HCT116 (cell line): ENCODE data around the gene GCDH. TPM values are rescaled to one million over a fixed set of nuclear protein-coding genes. Genes with fewer than 3 reads are reported as not detected.

Experiments used
- ATAC-seq: fragments of 200-7000 bp; cut with Tn5 transposase; 2 replicates; pipeline ENCODE4 v1.9.1; 2020; ENCODE audit warnings: mild to moderate bottlenecking, moderate library complexity
- BruUV-seq: library from RNA; stranded (reverse); fragments of 400-500 nt; replicated peaks from 2 replicates; lab custom pipeline; 2021; lab: Mats Ljungman, UMichigan
- CTCF ChIA-PET: fragments of 300-600 bp; sonication (Branson Sonifier 250); formaldehyde crosslinking; loops from one replicate; lab custom pipeline; 2021; ENCODE audit warnings: antibody characterized with exemption; lab: Charles Lee
- POLR2A ChIA-PET: fragments of 300-600, 350-600 bp; sonication (Branson Sonifier 250); formaldehyde crosslinking; loops from one replicate; lab custom pipeline; 2021; ENCODE audit warnings: antibody characterized with exemption; lab: Charles Lee
- RAD21 ChIA-PET, 2 experiments: fragments of 300-600 bp; sonication (Branson Sonifier 250); formaldehyde crosslinking; loops; one replicate each; lab custom pipeline; 2023; ENCODE audit warnings: low total read pairs in 2 of 2; ENCODE audit not compliant: uncharacterized antibody in 2 of 2, unreplicated experiment in 2 of 2, low non-redundant PET in 1 of 2; lab: Charles Lee
- DNase-seq: peaks from one replicate; pipeline ENCODE4 v3.0.0-alpha.2; 2010; ENCODE audit warnings: low read depth, low spot score
- H2AFZ ChIP-seq: fragments of 200-600 bp; shearing (Covaris generic), sonication (generic); 2 replicates; pipeline ENCODE4 v1.6.1; 2017; ENCODE audit warnings: low read depth, mixed run types, mixed read lengths, antibody characterized with exemption, low read length; ENCODE audit not compliant: poor library complexity, severe bottlenecking
- H3K27ac ChIP-seq: 2 replicates; pipeline ENCODE4 v1.5.1; 2012; ENCODE audit warnings: low read depth, low read length
- H3K27me3 ChIP-seq: fragments of 200-600 bp; sonication (generic); 2 replicates; pipeline ENCODE4 v1.6.1; 2016; ENCODE audit warnings: mixed run types, low read length, mixed read lengths; ENCODE audit not compliant: insufficient read depth
- H3K36me3 ChIP-seq, 2 experiments: fragments of 200-500 bp in 1 of 2; fragments of 200-600 bp in 1 of 2; sonication (Bioruptor generic) in 1 of 2; sonication (generic) in 1 of 2; 2 replicates each; pipeline versions ENCODE4 v1.5.1 to v1.6.1; 2014 to 2016; ENCODE audit warnings: low read length in 2 of 2, inconsistent platforms in 1 of 2, mixed read lengths in 1 of 2, mixed run types in 1 of 2; ENCODE audit not compliant: insufficient read depth in 2 of 2, control insufficient read depth in 1 of 2
- H3K4me1 ChIP-seq, 2 experiments: fragments of 200-600 bp in 1 of 2; sonication (generic) in 1 of 2; 2 replicates each; pipeline versions ENCODE4 v1.5.1 to v1.6.1; 2012 to 2017; ENCODE audit warnings: low read length in 2 of 2, inconsistent platforms in 1 of 2, mild to moderate bottlenecking in 1 of 2, mixed read lengths in 1 of 2, mixed run types in 1 of 2, moderate library complexity in 1 of 2; ENCODE audit not compliant: insufficient read depth in 2 of 2, control insufficient read depth in 1 of 2
- H3K4me2 ChIP-seq: fragments of 200-600 bp; sonication (generic); 2 replicates; pipeline ENCODE4 v1.6.1; 2017; ENCODE audit warnings: mixed run types, low read length, mixed read lengths
- H3K4me3 ChIP-seq, 2 experiments: fragments of 200-600 bp in 1 of 2; sonication (generic) in 1 of 2; replicated peaks in 1 of 2; 2 replicates each; pipeline ENCODE4 v1.5.1; 2011 to 2016; ENCODE audit warnings: low read length in 2 of 2, control low read depth in 1 of 2, low read depth in 1 of 2, mild to moderate bottlenecking in 1 of 2, mixed read lengths in 1 of 2, mixed run types in 1 of 2
- H3K79me2 ChIP-seq: fragments of 200-600 bp; sonication (generic); 2 replicates; pipeline ENCODE4 v1.6.1; 2017; ENCODE audit warnings: mild to moderate bottlenecking, mixed run types, low read length, moderate library complexity, mixed read lengths; ENCODE audit not compliant: insufficient read depth
- H3K9ac ChIP-seq: fragments of 200-600 bp; sonication (generic); 2 replicates; pipeline ENCODE4 v1.6.1; 2016; ENCODE audit warnings: low read length, mixed read lengths
- H3K9me2 ChIP-seq: fragments of 200-600 bp; sonication (generic), shearing (Covaris generic); 2 replicates; pipeline ENCODE4 v1.6.1; 2017; ENCODE audit warnings: mixed run types, mild to moderate bottlenecking, moderate library complexity; ENCODE audit not compliant: insufficient read depth
- H3K9me3 ChIP-seq, 2 experiments: fragments of 200-500 bp in 1 of 2; fragments of 200-600 bp in 1 of 2; sonication (Bioruptor generic) in 1 of 2; sonication (generic) in 1 of 2; 2 replicates each; pipeline ENCODE4 v1.6.1; 2014 to 2017; ENCODE audit warnings: low read length in 2 of 2, mixed read lengths in 2 of 2, inconsistent platforms in 1 of 2, low read depth in 1 of 2, mild to moderate bottlenecking in 1 of 2, mixed run types in 1 of 2, moderate library complexity in 1 of 2; ENCODE audit not compliant: control insufficient read depth in 1 of 2, insufficient read depth in 1 of 2
- H4K20me1 ChIP-seq: fragments of 200-600 bp; sonication (generic), shearing (Covaris generic); 2 replicates; pipeline ENCODE4 v1.6.1; 2017; ENCODE audit warnings: mixed run types, mild to moderate bottlenecking, moderate library complexity; ENCODE audit not compliant: insufficient read depth
- JUND ChIP-seq: IDR thresholded peaks from 2 replicates; pipeline ENCODE4 v1.6.1; 2012
- TCF7L2 ChIP-seq: IDR thresholded peaks from 2 replicates; pipeline ENCODE4 v1.7.0; 2011; ENCODE audit warnings: borderline replicate concordance, inconsistent platforms; ENCODE audit not compliant: insufficient read depth, insufficient read length; ENCODE audit errors: extremely low read depth
- ZNF274 ChIP-seq: fragments of 200-500 bp; sonication (Bioruptor generic); IDR thresholded peaks from 2 replicates; pipeline ENCODE4 v1.6.1; 2014; ENCODE audit warnings: mild to moderate bottlenecking, low read depth, low read length, inconsistent platforms
- intact Hi-C: fragments of 100-400 bp; cut with micrococcal nuclease; formaldehyde crosslinking; loops from 2 replicates; pipeline ENCODE4 v1.10.0; 2022
- total RNA-seq: library from RNA; stranded (reverse); gene quantifications from one replicate; pipeline ENCODE4 v1.2.1, GENCODE V29; 2021; ENCODE audit not compliant: unreplicated experiment
- TF ChIP-seq, protein P1 (sequence below): IDR thresholded peaks from 2 replicates; pipeline ENCODE4 v1.6.1; 2012
- TF ChIP-seq, protein P2 (sequence below), 3 experiments: fragments of 200-600 bp in 1 of 3; sonication (generic) in 1 of 3; IDR thresholded peaks in 2 of 3; conservative IDR thresholded peaks in 1 of 3; 2 replicates each; pipeline ENCODE4 v1.5.1; 2012 to 2017; ENCODE audit warnings: low read depth in 2 of 3, low read length in 2 of 3, antibody characterized with exemption in 1 of 3, borderline replicate concordance in 1 of 3, control low read depth in 1 of 3, mild to moderate bottlenecking in 1 of 3, mixed read lengths in 1 of 3, mixed run types in 1 of 3, moderate library complexity in 1 of 3; ENCODE audit not compliant: insufficient read depth in 1 of 3

The GCDH gene
- total RNA-seq, 1 experiment from 2014 or later, result 23.2 TPM

DNA sequence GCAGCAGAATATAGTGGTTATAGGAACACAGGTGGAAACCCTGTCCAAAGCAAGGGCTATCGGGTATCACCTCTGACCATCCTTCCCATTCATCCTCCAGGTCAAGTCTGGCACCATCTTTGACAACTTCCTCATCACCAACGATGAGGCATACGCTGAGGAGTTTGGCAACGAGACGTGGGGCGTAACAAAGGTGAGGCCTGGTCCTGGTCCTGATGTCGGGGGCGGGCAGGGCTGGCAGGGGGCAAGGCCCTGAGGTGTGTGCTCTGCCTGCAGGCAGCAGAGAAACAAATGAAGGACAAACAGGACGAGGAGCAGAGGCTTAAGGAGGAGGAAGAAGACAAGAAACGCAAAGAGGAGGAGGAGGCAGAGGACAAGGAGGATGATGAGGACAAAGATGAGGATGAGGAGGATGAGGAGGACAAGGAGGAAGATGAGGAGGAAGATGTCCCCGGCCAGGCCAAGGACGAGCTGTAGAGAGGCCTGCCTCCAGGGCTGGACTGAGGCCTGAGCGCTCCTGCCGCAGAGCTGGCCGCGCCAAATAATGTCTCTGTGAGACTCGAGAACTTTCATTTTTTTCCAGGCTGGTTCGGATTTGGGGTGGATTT lies 52.6 kb downstream of the GCDH start:
- no TSS peak for BruUV-seq
- Histone ChIP-seq H3K27ac (0 out of 2 replicates have a peak overlapping the region, but pooled peaks have one; percentile 10), H3K9me3 (no peaks in the 10 kb centered on the region), H3K79me2 (peaks cover 73% of the 10 kb centered on the region), H3K4me2 (no peak overlapping the region), H3K36me3 (peaks cover 33 to 57% of the 10 kb centered on the region in 2 experiments), H3K9me2 (no peaks in the 10 kb centered on the region), H3K9ac (no peak overlapping the region), H3K4me1 (peaks cover 8 to 38% of the 10 kb centered on the region in 2 experiments; a peak in 3 of 4 replicates), H3K4me3 (no peak overlapping the region), H2AFZ (no peak overlapping the region), H3K27me3 (no peaks in the 10 kb centered on the region), H4K20me1 (no peaks in the 10 kb centered on the region)
- DNase-seq, result no peak
- intact Hi-C loops, result no loop called here
- ATAC-seq, result no peak
- RAD21 ChIA-PET, result no interaction called here
- CTCF ChIA-PET, result interaction anchor here (0.6 kb wide), 1 partner anchor 1187 kb away, joined by 3 read pairs; no protein-coding TSS in a partner anchor
- TF ChIP-seq TCF7L2, result no peak
- POLR2A ChIA-PET, result no interaction called here

DNA sequence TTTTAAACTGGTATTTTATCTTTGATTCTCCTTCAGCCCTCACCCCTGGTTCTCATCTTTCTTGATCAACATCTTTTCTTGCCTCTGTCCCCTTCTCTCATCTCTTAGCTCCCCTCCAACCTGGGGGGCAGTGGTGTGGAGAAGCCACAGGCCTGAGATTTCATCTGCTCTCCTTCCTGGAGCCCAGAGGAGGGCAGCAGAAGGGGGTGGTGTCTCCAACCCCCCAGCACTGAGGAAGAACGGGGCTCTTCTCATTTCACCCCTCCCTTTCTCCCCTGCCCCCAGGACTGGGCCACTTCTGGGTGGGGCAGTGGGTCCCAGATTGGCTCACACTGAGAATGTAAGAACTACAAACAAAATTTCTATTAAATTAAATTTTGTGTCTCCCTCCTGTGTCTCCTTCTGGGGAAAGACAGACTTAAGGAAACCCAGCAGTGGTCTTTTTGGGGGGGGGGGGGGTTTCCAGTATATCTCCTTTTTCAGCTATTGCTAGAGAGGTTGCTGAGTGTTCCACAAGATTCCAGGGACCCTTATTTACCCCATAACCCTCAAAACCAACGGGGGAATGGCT lies 53.2 kb downstream of the GCDH start:
- ATAC-seq (no peak), DNase-seq (no peak)
- H3K4me3 ChIP-seq, result no peak overlapping the region
- ChIA-PET RAD21 (no interaction called here), POLR2A (no interaction called here), CTCF (interaction anchor here (0.6 kb wide), 1 partner anchor 1187 kb away, joined by 3 read pairs; no protein-coding TSS in a partner anchor)
- H3K9ac ChIP-seq, result no peak overlapping the region
- H3K9me2 ChIP-seq, result no peaks in the 10 kb centered on the region
- H4K20me1 ChIP-seq, result no peaks in the 10 kb centered on the region
- no peaks in the 10 kb centered on the region for H3K9me3 ChIP-seq
- intact Hi-C loops, result no loop called here
- no TSS peak for BruUV-seq
- no peak overlapping the region for H3K4me2 ChIP-seq
- H3K79me2 ChIP-seq, result peaks cover 73% of the 10 kb centered on the region
- no peak overlapping the region for H2AFZ ChIP-seq
- TF ChIP-seq ZNF274 (no peak), JUND (no peak)
- TF ChIP-seq, protein P1, sequence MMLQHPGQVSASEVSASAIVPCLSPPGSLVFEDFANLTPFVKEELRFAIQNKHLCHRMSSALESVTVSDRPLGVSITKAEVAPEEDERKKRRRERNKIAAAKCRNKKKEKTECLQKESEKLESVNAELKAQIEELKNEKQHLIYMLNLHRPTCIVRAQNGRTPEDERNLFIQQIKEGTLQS, result no peak
- TF ChIP-seq, protein P2, sequence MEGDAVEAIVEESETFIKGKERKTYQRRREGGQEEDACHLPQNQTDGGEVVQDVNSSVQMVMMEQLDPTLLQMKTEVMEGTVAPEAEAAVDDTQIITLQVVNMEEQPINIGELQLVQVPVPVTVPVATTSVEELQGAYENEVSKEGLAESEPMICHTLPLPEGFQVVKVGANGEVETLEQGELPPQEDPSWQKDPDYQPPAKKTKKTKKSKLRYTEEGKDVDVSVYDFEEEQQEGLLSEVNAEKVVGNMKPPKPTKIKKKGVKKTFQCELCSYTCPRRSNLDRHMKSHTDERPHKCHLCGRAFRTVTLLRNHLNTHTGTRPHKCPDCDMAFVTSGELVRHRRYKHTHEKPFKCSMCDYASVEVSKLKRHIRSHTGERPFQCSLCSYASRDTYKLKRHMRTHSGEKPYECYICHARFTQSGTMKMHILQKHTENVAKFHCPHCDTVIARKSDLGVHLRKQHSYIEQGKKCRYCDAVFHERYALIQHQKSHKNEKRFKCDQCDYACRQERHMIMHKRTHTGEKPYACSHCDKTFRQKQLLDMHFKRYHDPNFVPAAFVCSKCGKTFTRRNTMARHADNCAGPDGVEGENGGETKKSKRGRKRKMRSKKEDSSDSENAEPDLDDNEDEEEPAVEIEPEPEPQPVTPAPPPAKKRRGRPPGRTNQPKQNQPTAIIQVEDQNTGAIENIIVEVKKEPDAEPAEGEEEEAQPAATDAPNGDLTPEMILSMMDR (IDR thresholded peaks at IDR 0.05 in 2 of 3, conservative IDR thresholded peaks at IDR 0.05 in 1 of 3; ENCODE audit: borderline replicate concordance in 1 of 3, insufficient read depth in 1 of 3, low read depth in 2 of 3, low read length in 2 of 3), result no peak
- H3K27ac ChIP-seq, result peak overlapping the region; percentile 76; the same call in 1 of the 2 replicates
- peaks cover 8 to 38% of the 10 kb centered on the region in 2 experiments; a peak in 3 of 4 replicates for H3K4me1 ChIP-seq
- H3K36me3 ChIP-seq, result peaks cover 39 to 60% of the 10 kb centered on the region in 2 experiments
- no peaks in the 10 kb centered on the region for H3K27me3 ChIP-seq
